Retina (tissue), 1 donor: ENCODE measurements around the gene TNS4.
A peak's percentile ranks its signal among the peaks of the same experiment; 100 is the strongest.

Source experiments
- DNase-seq: peaks from one replicate; pipeline ENCODE4 v3.0.0-alpha.2; 2016

Gene TNS4

DNA sequence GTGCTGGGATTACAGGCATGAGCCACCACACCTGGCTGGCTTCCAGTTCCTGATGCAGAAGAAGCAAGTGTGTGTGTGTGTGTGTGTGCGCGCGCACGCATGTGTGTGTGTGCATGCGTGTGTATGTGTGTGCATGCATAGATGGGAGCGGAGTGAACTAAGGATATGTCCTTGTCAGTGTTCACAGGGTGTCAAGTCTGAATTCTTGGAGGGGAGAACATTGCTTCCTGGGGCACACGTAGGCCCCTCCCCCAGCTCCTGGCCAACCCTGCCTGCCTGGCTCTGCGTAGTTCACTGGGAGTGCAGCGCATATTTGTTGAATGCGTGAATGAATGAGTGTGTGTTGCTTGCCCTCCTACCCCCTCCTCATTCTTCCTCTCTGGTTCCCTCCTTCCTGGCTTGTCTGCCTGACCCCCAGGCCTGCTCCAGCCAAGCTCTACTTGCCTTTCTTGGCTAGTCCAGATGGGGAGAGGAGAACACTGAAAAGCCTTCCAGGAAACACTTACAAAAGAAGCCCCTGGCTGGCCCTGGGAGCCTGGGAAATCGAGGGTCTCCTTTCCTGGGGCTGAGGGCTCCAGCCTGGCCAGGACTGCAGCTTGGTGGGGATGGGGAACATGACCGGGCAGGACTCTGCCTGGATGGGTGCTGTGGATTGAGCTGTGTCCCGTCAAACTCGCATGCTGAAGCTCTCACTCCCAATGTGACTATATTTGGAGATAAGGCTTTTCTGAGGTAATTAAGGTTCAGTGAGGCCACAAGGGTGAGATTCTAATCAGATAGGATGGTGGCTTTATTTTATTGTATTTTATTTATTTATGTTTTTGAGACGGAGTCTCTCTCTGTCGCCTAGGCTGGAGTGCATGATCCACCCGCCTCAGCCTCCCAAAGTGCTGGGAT is 30.2 kb downstream of the TNS4 start:
- no peak for DNase-seq

GRCh38 chr17:40469805-40470675 is 31.4 kb downstream of the TNS4 start:
- DNase-seq: no peak

- no peak for DNase-seq
These were observed 32.9 kb downstream of the TNS4 start for GRCh38 chr17:40468560-40468959.

DNA sequence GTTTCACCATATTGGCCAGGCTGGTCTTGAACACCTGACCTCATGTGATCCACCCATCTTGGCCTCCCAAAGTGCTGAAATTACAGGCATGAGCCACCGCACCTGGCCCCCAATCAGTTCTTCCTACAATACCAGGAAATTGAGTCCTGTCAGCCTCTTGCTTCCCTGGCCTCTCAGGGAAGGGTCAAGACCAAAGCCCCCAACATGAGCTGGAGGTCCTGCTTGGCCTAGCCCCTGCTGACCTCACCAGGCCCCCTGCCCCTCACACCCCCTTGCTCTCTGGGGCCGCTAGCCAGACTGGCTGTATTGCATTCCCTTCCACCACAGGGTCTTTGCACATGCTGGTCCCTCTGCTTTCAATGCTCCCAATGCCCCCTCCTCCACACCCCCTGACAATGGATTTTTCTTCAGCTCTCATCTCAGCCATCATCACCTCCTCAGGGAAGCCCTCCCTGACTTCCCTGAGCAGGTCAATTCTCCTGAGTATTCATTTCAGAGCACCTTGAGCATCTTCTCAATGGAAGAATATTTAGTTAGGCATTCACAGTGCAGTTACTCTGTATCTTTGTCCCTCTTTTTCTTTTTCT is 34.0 kb downstream of the TNS4 start:
- DNase-seq: no peak

DNA sequence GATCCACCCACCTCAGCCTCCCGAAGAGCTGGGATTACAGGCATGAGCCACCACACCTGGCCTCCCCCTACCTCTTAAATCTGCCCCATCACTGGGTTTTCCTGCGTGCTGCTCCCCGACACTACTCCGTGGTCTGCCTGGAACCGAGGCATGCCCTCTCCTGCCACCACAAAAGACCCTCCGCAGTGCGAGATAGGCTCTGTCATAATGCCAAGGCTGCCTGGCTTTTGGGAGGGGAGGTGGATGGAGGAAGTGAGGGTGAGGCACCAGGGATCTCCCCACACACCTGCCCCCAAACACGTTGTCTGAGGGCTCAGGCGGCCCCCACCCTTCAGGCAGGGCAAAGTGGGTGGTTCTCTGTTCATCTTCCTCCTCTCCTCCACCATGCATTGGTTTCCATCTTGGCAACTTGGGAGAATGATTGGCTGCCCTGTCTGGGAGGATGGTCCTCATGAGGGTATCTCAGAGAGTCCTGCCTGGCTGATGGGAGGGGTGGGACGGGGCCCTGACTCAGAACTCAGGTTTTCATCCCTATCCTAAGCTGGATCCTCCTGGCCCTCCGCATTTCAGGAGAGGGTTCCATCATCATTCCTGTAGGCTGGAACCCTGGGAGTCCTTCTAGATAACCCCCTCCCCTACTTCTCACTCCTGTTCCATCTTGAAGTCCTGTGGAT is 35.0 kb downstream of the TNS4 start:
- no peak for DNase-seq

GRCh38 chr17:40464392-40464855 is 37.0 kb downstream of the TNS4 start:
- no peak for DNase-seq

- no peak for DNase-seq
These were observed 38.3 kb downstream of the TNS4 start for GRCh38 chr17:40463122-40463550.

DNA sequence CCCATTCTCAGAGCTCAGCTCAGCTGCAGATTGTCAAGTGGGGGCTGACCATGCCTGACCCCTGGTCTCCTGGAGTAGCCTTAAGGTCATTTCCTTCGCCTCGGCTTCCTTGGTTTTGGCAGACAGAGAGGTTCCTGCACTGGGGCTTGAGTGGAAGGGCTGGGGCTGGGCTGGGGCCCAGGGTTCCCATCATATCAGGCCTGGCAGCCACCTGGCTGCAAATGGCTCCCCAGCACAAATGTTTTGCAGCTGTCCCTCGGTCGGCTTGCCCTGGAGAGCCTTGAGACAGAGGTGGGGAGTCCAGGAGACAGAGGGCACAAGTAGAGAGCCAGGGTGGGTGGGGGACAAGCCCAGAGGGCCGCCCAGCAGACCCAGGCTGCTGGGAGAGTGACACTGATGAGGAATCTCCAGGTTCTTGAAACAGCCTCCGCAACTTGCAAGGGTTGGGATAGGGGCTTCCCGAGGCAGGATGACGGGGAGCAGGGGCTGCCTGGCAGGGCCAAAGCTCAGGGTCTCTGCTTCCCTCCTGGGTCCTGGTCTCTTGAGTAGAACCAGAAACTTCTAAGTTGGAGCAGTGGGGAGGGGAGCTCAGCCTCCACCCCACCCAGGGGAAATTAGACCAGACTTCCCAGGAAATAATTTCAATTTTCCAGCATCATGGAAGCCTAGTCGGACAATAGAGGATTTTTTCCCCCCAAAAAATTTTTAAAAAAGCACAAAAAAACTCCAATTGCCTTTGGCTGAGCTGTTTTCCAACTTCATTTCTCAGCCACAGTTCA is 38.9 kb downstream of the TNS4 start:
- no peak for DNase-seq

DNA sequence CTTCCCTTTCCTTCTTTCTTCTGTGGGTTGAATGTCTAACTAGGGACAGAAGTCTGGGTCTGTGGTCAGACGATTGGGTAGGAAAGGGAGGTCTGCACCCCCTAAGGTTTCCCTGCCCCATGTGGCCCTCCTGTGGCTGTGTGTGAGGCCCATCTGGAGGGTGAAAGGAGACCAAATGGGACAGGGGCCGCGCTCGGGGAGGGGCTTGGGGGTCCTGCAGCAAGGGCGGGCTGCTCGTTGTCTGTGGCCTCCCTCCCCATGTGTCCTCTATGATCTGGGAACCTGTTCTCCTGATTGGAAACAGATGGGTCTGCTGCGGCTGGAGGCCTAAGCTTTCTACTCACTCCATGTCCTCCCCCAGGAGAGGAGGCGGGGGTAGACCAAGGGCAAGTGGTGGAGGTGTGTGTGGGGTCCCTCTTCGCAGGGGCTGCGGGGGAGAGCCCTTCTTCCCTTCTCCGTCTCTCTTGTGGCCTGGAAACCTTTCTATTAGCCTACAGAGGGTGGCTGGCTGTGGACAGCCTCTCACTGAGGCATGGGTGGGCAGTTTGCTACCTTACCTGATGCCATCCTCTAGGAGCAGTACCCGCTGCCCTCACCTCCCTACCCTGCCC is 39.6 kb downstream of the TNS4 start:
- DNase-seq: no peak

DNA sequence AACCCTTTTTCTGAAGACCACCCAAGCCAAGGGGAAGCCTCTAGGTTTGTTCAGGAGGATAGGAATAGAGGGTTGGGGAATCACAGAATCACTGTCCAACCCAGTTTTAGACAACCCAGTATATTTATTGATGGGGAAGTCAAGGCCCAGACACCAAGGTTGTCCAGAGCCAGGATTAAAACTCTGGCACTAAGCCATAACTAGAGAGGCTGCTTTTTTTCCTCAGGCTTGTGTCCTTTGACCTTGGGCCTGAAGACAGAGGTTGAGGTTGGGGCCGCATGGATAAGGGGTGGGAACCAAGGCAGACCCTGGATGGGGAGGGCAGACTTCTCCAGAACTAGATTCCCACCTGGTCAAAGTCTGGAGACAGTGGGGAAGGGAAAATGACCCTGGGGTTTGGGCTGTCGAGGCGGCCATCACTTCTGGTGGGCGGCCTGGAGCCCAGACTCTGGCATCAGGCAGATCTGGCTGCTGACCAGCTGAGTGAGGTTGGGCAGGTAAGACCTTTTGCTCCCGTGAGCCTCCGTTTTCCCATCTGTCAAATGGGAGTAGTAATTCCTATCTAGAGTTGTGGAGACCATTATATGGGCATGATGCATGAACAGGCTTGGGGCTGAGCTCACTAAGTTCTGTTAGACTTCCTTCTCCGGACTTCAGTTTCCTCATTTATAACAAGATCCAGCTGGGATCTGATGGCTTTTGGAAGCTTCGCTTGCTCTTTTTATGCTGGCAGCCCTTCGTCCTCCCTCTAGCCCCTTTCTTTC is 40.3 kb downstream of the TNS4 start:
- DNase-seq: no peak

DNA sequence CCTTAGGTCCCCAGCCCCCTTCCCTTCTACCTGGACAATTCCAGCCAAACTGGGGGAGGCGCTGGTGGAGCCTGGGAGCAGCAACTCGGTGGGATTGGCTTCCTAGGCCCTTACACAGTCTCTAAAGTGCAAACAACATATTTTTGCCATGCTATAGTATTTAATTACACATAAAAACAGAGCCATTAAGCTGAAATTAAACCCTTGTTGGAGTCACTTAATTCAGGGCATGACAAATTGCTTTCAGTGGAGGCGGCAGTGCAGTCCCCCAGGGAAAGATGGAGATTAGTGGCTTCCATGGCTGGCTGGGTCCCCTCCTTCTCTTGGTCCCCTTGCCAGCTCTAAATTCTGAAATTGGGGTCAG is 40.8 kb downstream of the TNS4 start:
- DNase-seq: no peak

GRCh38 chr17:40459636-40460603 is 41.5 kb downstream of the TNS4 start:
- DNase-seq: no peak

GRCh38 chr17:40458851-40459482 is 42.5 kb downstream of the TNS4 start:
- DNase-seq: no peak

GRCh38 chr17:40457964-40458791 is 43.2 kb downstream of the TNS4 start:
- peak; percentile 65 for DNase-seq

GRCh38 chr17:40457369-40457768 is 44.1 kb downstream of the TNS4 start:
- DNase-seq: no peak

GRCh38 chr17:40456396-40456951 is 44.9 kb downstream of the TNS4 start:
- DNase-seq: no peak

DNA sequence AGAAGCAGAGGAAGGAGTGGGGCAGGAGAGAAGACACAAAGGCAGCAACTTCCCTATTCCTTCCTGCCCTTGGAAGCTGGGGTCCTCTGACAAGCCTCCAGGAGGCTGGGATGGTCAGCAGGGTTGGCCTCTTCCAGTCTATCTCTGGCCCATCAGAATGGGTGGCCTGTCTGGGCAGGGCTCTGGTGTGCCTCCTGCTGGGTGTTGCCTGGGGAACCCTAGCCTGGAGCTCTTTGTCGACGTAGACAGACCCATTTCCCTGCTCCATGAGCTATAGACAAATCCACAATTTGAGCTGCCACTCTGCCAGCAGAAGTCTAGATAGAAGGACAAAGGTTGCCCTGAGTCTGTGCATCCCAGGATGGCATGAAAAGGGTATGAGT is 46.8 kb downstream of the TNS4 start:
- no peak for DNase-seq
